GM21529 (cell line): ENCODE results near the gene TTC13.
"Not testable (repeated sequence)": the region's sequence is repeated elsewhere in the genome, so short reads cannot be mapped to it uniquely, and the experiment has no call there.

ENCODE experiments used
- ATAC-seq: cut with Tn5 transposase; IDR thresholded peaks from one replicate; pipeline ENCODE4 v1.9.1; 2021; ENCODE audit not compliant: unreplicated experiment

The TTC13 gene

GRCh38 chr1:230994860-230995259, 16.2 kb upstream of the TTC13 start:
- ATAC-seq: no peak

GRCh38 chr1:230992100-230992774, 13.6 kb upstream of the TTC13 start:
- ATAC-seq: no peak

- no peak for ATAC-seq
These were observed 8.8 kb upstream of the TTC13 start for GRCh38 chr1:230987448-230987847.

GRCh38 chr1:230986976-230987375, 8.3 kb upstream of the TTC13 start:
- no peak for ATAC-seq

- no peak for ATAC-seq
These were observed 7.0 kb upstream of the TTC13 start for GRCh38 chr1:230985711-230986110.

GRCh38 chr1:230984622-230985515, 6.2 kb upstream of the TTC13 start:
- not testable (repeated sequence) for ATAC-seq

- no peak for ATAC-seq
These were observed 5.2 kb upstream of the TTC13 start for GRCh38 chr1:230983811-230984210.

GRCh38 chr1:230982696-230983095, 4.0 kb upstream of the TTC13 start:
- ATAC-seq: no peak

- no peak for ATAC-seq
These were observed 1.3 kb upstream of the TTC13 start for GRCh38 chr1:230979952-230980351.

- ATAC-seq: no peak
These were observed 692 bp upstream of the TTC13 start for GRCh38 chr1:230979389-230979716.

- ATAC-seq: peak; percentile 5
These were observed 735 bp downstream of the TTC13 start for GRCh38 chr1:230977761-230978490.

GRCh38 chr1:230976825-230977747, 1.6 kb downstream of the TTC13 start:
- no peak for ATAC-seq

- ATAC-seq: no peak
These were observed 2.3 kb downstream of the TTC13 start for GRCh38 chr1:230976360-230976759.

GRCh38 chr1:230975636-230976035, 3.0 kb downstream of the TTC13 start:
- no peak for ATAC-seq

- ATAC-seq: peak; percentile 72
These were observed 5.8 kb downstream of the TTC13 start for GRCh38 chr1:230972855-230973271.

- no peak for ATAC-seq
These were observed 6.9 kb downstream of the TTC13 start for GRCh38 chr1:230971771-230972170.

- ATAC-seq: no peak
These were observed 8.2 kb downstream of the TTC13 start for GRCh38 chr1:230970432-230970831.

GRCh38 chr1:230966358-230966873, 12.2 kb downstream of the TTC13 start:
- ATAC-seq: no peak

GRCh38 chr1:230965535-230965934, 13.1 kb downstream of the TTC13 start:
- ATAC-seq: no peak

- ATAC-seq: no peak
These were observed 13.8 kb downstream of the TTC13 start for GRCh38 chr1:230964896-230965295.
